ENCODE data around the gene FMN2.
"Not testable (repeated sequence)": the region's sequence is repeated elsewhere in the genome, so short reads cannot be mapped to it uniquely, and the experiment has no call there.

Gene FMN2

GRCh38 chr1:240314845-240315801 lies 223.4 kb downstream of the FMN2 start:
- DNase-seq = no peak

DNA sequence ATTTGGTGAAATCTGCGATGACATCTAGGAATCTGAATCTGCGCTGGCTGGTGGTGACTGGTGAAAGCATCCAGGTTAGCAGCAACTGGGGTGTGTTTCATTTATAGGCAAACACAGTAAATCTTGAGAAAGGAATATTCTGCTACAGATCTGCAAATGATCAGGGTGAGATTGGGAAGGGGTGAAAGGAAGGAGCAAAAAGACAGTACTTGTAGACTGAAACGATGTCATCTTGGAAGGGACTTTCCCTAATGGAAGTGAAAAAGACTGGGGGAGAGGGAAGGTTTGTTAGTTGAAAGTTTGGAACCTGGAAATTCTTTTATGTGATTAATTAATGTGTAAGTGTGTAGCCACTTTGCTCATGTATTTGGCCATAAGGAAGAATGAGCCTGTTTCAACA lies 228.3 kb downstream of the FMN2 start:
- DNase-seq = no peak

GRCh38 chr1:240320659-240321058 lies 229.0 kb downstream of the FMN2 start:
- DNase-seq = no peak

DNA sequence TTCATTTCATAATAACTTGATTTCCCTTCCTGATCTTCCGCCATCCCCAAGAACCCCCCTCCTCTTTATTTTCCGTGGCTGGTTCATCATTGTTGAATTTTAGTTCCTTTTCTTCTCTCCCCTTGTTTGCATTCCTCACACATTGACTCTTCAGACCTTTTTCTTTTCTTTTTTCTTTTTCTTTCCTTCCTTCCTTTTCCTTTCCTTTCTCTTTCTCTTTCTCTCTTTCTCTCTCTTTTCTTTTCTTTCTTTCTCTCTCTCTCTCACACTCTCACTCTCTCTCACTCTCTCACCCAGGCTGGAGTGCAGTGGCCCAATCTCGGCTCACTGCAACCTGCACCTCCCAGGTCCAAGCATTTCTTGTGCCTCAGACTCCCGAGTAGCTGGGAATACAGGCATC lies 231.3 kb downstream of the FMN2 start:
- DNase-seq = no peak

DNA sequence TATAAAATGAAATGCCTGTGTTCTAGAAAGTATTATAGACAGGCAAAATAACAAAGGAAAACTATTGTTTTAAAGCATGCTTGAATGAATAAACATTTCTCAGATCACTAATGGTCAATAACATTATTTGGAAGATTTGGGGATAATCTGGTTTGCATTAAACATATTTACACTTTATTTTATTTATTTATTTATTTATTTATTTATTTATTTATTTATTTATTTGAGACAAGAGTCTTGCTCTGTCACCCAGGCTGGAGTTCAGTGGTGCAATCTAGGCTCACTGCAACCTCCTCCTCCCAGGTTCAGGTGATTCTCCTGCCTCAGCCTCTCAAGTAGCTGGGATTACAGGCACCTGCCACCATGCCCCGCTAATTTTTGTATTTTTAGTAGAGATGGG lies 236.7 kb downstream of the FMN2 start:
- DNase-seq = not testable (repeated sequence)

GRCh38 chr1:240329443-240329842 lies 237.8 kb downstream of the FMN2 start:
- DNase-seq = no peak

GRCh38 chr1:240332672-240333071 lies 241.0 kb downstream of the FMN2 start:
- DNase-seq = no peak

- no peak for DNase-seq
Observed at GRCh38 chr1:240337781-240338180, 246.1 kb downstream of the FMN2 start.

DNA sequence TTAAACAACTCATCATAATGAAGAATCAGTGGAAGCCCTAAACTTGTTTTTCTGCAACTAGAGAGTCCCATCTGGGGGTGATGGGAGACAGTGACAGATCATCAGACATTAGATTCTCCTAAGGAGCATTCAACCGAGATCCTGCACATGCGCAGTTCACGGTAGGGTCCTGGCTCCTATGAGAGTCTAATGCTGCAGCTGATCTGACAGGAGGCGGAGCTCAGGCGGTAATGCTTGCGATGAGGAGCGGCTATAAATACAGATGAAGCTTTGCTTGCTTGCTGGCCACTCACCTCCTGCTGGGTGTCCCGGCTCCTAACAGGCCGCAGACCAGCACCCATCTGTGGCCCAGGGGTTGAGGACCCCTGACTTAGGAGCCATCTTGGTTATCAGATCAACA lies 247.2 kb downstream of the FMN2 start:
- DNase-seq = no peak

DNA sequence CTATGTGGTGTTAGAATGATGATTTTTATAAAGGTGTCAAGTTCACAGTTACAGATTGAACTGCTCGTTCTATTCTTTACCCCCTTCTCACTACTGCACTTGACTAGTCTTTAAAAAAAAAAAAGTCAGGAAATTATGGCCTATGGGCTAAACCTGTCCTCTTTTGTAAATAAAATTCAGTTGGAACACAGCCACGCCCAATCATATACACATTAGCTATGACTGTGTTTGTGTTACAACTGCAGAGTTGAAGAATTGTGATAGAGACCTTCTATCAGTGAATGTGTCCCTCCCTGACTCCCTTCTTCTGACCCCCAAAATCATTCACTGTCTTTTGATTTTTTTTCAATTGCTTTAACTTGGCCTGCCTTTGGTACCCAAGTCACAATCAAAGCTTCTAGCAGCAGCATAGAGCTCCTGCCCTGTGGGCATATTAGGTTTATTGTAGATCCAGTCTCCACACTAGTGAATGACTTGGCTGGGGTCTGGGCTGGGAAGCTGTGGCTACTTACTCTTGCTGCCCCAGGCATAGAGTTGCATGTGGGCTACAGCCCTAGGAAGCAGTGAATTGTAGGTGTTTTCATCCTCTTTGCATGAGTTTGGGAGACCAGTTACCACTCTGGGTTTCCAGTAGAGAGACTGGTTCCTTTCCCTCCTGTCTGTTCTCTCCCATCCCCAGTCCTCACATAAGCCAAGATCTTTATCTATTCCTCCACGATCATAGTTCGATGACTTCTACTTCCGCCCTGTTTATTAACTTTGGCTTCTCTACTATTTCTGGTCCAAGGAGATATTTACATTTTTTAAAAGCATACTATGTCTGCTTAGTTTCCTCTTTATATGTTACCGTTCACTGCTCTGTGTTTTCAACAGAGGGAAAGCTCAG lies 249.9 kb downstream of the FMN2 start:
- DNase-seq = no peak

GRCh38 chr1:240342251-240342625 lies 250.6 kb downstream of the FMN2 start:
- no peak for DNase-seq

- DNase-seq = no peak
Observed at GRCh38 chr1:240343045-240343444, 251.4 kb downstream of the FMN2 start.

DNA sequence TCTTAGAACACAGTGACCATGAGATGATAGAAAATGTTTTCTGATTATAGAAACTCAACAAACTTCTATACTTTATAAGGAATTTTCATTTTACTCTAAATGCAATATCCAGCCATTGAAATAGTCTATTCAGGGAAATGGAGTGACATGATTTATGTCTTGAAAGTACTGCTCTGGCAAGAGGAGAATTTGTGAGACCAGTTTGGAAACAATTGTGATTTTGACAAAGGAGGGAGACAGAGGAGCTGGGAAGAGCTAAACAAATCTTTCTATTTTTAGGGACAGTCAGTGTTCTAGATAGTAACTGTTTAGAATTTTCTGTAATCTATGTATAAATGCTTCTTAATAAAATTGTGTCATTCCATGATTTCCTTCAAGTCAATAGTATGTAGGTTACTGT lies 252.3 kb downstream of the FMN2 start:
- DNase-seq = no peak

DNA sequence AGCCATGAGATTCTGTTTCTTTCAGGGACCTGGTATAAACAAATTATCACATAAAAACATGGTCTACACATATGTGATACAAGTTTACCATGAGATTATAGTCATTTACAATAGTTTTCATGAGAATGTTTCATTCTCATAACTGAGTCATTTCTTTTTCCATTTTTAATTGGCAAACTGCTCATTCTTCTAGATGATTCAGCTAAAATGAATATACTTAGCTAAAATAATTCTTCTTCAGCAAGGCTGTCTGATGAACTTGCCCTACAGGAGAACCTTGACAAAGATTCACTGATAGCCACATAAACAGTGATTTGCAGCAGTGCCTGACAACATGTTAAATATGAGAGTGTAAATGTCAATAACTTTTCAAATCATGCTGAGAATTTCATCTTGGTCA lies 253.2 kb downstream of the FMN2 start:
- no peak for DNase-seq

GRCh38 chr1:240349695-240350094 lies 258.0 kb downstream of the FMN2 start:
- DNase-seq = no peak

GRCh38 chr1:240350910-240351331 lies 259.2 kb downstream of the FMN2 start:
- DNase-seq = no peak

DNA sequence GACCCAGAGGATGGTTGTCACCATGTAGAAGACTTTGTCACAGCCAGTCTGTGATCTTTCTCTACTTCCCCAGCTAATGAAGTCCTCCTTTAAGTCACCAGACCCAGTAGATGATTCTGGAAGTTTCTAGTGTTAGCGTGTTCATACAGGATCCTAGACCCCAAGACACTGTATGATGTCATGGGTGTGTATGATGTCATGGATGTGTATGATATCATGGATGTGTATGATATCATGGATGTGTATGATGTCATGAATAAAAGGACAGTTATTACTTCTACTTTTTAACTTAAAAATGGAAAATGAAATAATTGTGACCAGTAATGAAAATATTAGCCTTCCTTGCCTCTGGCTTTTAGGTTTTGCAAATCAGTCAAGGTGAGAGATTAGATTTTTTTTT lies 260.0 kb downstream of the FMN2 start:
- no peak for DNase-seq

GRCh38 chr1:240352769-240353168 lies 261.1 kb downstream of the FMN2 start:
- DNase-seq = no peak

- no peak for DNase-seq
Observed at GRCh38 chr1:240356568-240356967, 264.9 kb downstream of the FMN2 start.

GRCh38 chr1:240362046-240362445 lies 270.4 kb downstream of the FMN2 start:
- DNase-seq = no peak

DNA sequence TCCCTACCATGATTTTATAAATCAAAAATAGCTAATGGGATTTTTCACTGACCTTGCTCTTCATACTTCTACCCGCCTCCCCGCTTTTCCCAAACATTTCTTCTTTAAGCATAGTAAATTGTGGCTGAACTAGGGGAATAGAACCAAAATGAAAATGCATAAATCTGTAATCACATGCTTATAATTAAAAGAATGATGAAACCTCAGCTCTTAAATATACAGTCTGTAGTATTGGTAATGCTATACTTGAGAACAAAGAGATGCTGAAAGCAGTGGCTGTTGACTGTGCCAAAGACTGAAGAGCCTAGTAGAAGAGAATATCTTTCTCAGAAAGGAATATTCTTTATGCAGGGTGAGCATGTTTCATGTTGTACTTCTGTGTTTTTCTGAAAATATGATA lies 271.1 kb downstream of the FMN2 start:
- no peak for DNase-seq

- DNase-seq = no peak
Observed at GRCh38 chr1:240363315-240363714, 271.6 kb downstream of the FMN2 start.

- no peak for DNase-seq
Observed at GRCh38 chr1:240363914-240364313, 272.2 kb downstream of the FMN2 start.
